ENCODE results near the gene KRT27. TPM values are rescaled to one million over a fixed set of nuclear protein-coding genes. Genes with fewer than 3 reads are reported as not detected.

KRT27 gene
- total and polyA plus RNA-seq, 4 experiments from 2014 or later: not detected

DNA sequence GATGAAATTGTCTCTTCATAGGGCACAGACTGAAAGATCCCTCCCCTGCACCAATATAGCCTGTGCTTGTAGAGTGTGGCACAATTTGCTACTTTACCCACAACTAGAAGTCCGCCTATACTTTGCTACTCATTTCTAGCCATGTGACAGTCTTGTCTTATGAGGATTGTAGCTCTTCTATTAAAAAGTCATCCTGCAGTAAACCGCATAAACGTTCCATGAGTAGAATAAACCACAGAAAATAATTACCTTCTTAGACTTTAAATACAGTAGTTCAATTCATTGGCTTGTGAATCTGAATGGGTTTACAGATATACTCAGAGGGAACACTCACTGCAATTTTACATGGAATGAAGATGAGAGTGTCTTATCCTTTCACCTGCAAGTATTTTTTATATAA, 4.4 kb downstream of the KRT27 start:
- no peak overlapping the region for H3K4me3 Mint-ChIP-seq
- POLR2A ChIA-PET (ENCODE audit: partially characterized antibody): no interaction called here
- peaks cover 0 to 7% (median under 1%) of the 10 kb centered on the region in 4 donors for H3K4me1 Mint-ChIP-seq
- Histone ChIP-seq H3K36me3 (ENCODE audit: insufficient read depth, low read length) (no peaks in the 10 kb centered on the region), H3K27ac (ENCODE audit: low read depth, low read length) (no peak overlapping the region), H3K27me3 (ENCODE audit: insufficient read depth, low read length) (peaks cover 35% of the 10 kb centered on the region), H3K4me1 (ENCODE audit: insufficient read depth, low read length) (no peaks in the 10 kb centered on the region), H3K9me3 (ENCODE audit: control insufficient read depth in 1 of 2, low read length in 2 of 2) (no peaks in the 10 kb centered on the region), H3K4me3 (ENCODE audit: low read length in 2 of 2) (no peak overlapping the region)
- no peak for DNase-seq
- H3K27ac Mint-ChIP-seq: no peak overlapping the region
- H3K36me3 Mint-ChIP-seq: no peaks in the 10 kb centered on the region
- CTCF ChIA-PET (ENCODE audit: partially characterized antibody): no interaction called here
- peaks cover 49 to 59% of the 10 kb centered on the region in 2 donors for H3K27me3 Mint-ChIP-seq
- H3K9me3 Mint-ChIP-seq: no peaks in the 10 kb centered on the region
- intact Hi-C loops (cut with micrococcal nuclease): no loop called here

DNA sequence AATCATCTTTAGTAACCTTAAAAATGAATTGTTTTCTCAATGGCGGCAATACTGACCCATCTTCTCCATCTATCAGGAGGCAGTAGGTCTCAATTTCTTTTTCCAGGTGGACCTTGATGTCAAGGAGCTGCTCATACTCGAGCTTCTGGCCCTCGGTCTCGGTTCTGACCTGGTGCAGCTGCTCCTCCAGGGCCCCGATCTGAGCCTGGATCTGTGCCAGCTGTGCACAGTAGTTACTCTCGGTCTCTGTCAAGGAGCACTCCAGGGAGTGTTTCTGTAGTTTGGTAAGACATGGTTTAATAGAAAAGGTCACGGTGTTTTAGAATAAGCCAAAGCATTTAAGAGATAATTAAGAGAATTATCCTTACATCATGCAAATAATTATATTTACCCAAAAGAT, 4.9 kb downstream of the KRT27 start:
- Mint-ChIP-seq H3K27ac (no peak overlapping the region), H3K36me3 (no peaks in the 10 kb centered on the region), H3K9me3 (no peaks in the 10 kb centered on the region), H3K4me1 (peaks cover 0 to 7% (median under 1%) of the 10 kb centered on the region in 4 donors), H3K4me3 (no peak overlapping the region), H3K27me3 (peaks cover 50 to 63% of the 10 kb centered on the region in 2 donors)
- ChIA-PET CTCF (ENCODE audit: partially characterized antibody) (no interaction called here), POLR2A (ENCODE audit: partially characterized antibody) (no interaction called here)
- H3K4me3 ChIP-seq (ENCODE audit: low read length in 2 of 2): no peak overlapping the region
- peaks cover 35% of the 10 kb centered on the region for H3K27me3 ChIP-seq (ENCODE audit: insufficient read depth, low read length)
- no peak overlapping the region for H3K27ac ChIP-seq (ENCODE audit: low read depth, low read length)
- no peaks in the 10 kb centered on the region for H3K9me3 ChIP-seq (ENCODE audit: control insufficient read depth in 1 of 2, low read length in 2 of 2)
- H3K4me1 ChIP-seq (ENCODE audit: insufficient read depth, low read length): no peaks in the 10 kb centered on the region
- no peak for DNase-seq
- H3K36me3 ChIP-seq (ENCODE audit: insufficient read depth, low read length): no peaks in the 10 kb centered on the region
- intact Hi-C loops (cut with micrococcal nuclease): no loop called here

- CTCF ChIA-PET (ENCODE audit: partially characterized antibody): no interaction called here
- H3K36me3 Mint-ChIP-seq: no peaks in the 10 kb centered on the region
- H3K27ac Mint-ChIP-seq: no peak overlapping the region
- peaks cover 35% of the 10 kb centered on the region for H3K27me3 ChIP-seq (ENCODE audit: insufficient read depth, low read length)
- H3K4me3 ChIP-seq (ENCODE audit: low read length in 2 of 2): no peak overlapping the region
- H3K4me3 Mint-ChIP-seq: no peak overlapping the region
- H3K4me1 ChIP-seq (ENCODE audit: insufficient read depth, low read length): no peaks in the 10 kb centered on the region
- H3K27me3 Mint-ChIP-seq: peaks cover 53 to 65% of the 10 kb centered on the region in 2 donors
- POLR2A ChIA-PET (ENCODE audit: partially characterized antibody): no interaction called here
- peaks cover 0 to 7% (median under 1%) of the 10 kb centered on the region in 4 donors for H3K4me1 Mint-ChIP-seq
- no peak for DNase-seq
- no peak overlapping the region for H3K27ac ChIP-seq (ENCODE audit: low read depth, low read length)
- intact Hi-C loops (cut with micrococcal nuclease): no loop called here
- no peaks in the 10 kb centered on the region for H3K9me3 Mint-ChIP-seq
- H3K36me3 ChIP-seq (ENCODE audit: insufficient read depth, low read length): no peaks in the 10 kb centered on the region
- no peaks in the 10 kb centered on the region for H3K9me3 ChIP-seq (ENCODE audit: control insufficient read depth in 1 of 2, low read length in 2 of 2)
Measured at GRCh38 chr17:40775945-40776344, 6.4 kb downstream of the KRT27 start.

DNA sequence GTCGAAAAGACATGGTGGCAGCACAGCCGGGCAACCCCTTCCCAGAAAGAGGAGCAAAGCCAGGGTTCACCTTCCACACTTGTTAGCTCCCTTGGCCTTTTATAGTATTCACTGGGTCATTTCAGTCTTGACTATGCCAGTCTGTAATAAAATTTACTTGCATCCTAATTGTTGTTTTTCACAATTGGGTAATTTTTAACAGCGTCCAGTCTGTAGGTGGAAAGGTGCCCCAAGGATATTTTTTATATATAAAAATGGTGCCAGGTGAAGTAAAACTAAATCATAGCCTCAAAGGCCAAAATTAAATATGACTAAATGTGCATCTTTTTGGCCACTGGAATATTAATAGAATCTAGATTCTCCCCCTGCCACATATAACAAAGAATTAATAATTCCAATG, 10.2 kb downstream of the KRT27 start, which contains the start of gene KRT26:
KRT26 (minus strand) TSS at position 101 of the 400 bp plus-strand sequence; CDS start at position 13, 88 bp downstream.
- no peak within 1 kb of the TSS for H3K4me3 Mint-ChIP-seq
- Histone ChIP-seq H3K27ac (ENCODE audit: low read depth, low read length) (no peak within 1 kb of the TSS), H3K36me3 (ENCODE audit: insufficient read depth, low read length) (no peaks in the 10 kb centered on the region), H3K27me3 (ENCODE audit: insufficient read depth, low read length) (peaks cover 20% of the 10 kb centered on the region), H3K9me3 (ENCODE audit: control insufficient read depth in 1 of 2, low read length in 2 of 2) (no peaks in the 10 kb centered on the region), H3K4me1 (ENCODE audit: insufficient read depth, low read length) (no peaks in the 10 kb centered on the region), H3K4me3 (ENCODE audit: low read length in 2 of 2) (no peak within 1 kb of the TSS)
- H3K27ac Mint-ChIP-seq: no peak within 1 kb of the TSS
- no peaks in the 10 kb centered on the region for H3K36me3 Mint-ChIP-seq
- no peaks in the 10 kb centered on the region for H3K9me3 Mint-ChIP-seq
- CTCF ChIA-PET (ENCODE audit: partially characterized antibody): no interaction called here
- POLR2A ChIA-PET (ENCODE audit: partially characterized antibody): no interaction called here
- H3K27me3 Mint-ChIP-seq: peaks cover 34 to 43% of the 10 kb centered on the region in 2 donors
- no peaks in the 10 kb centered on the region for H3K4me1 Mint-ChIP-seq
- intact Hi-C loops (cut with micrococcal nuclease): no loop called here
- DNase-seq: no peak

DNA sequence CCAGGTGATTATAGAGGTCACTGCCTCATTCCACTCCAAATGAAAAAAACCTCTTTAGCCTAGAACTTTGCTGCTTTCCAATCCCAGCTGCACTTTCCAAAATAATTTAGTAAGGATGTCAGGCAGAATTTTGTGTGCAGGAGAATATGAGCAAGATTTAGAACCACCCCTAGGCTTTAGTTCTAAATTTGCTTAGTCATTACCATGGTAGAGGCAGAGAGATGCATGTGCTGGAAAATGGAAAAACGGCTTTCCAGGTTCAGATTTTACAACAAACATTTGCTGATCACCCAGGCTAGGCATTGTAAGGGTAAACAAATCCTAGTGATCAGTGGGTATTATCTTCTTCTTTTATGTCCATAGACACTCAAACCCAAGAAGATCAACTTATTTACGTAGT, 16.7 kb downstream of the KRT27 start:
- no peaks in the 10 kb centered on the region for H3K36me3 ChIP-seq (ENCODE audit: insufficient read depth, low read length)
- H3K9me3 ChIP-seq (ENCODE audit: control insufficient read depth in 1 of 2, low read length in 2 of 2): no peaks in the 10 kb centered on the region
- intact Hi-C loops (cut with micrococcal nuclease): no loop called here
- H3K27ac Mint-ChIP-seq: no peak overlapping the region
- H3K4me3 Mint-ChIP-seq: no peak overlapping the region
- peaks cover 23 to 29% of the 10 kb centered on the region in 2 donors for H3K27me3 Mint-ChIP-seq
- CTCF ChIA-PET (ENCODE audit: partially characterized antibody): no interaction called here
- H3K27me3 ChIP-seq (ENCODE audit: insufficient read depth, low read length): peaks cover 6% of the 10 kb centered on the region
- H3K4me3 ChIP-seq (ENCODE audit: low read length in 2 of 2): no peak overlapping the region
- DNase-seq: no peak
- no peaks in the 10 kb centered on the region for H3K4me1 Mint-ChIP-seq
- H3K27ac ChIP-seq (ENCODE audit: low read depth, low read length): no peak overlapping the region
- peaks cover 0 to 43% (median 28%) of the 10 kb centered on the region in 8 donors for H3K9me3 Mint-ChIP-seq
- POLR2A ChIA-PET (ENCODE audit: partially characterized antibody): no interaction called here
- no peaks in the 10 kb centered on the region for H3K4me1 ChIP-seq (ENCODE audit: insufficient read depth, low read length)
- H3K36me3 Mint-ChIP-seq: no peaks in the 10 kb centered on the region

- H3K27me3 Mint-ChIP-seq: peaks cover 25 to 28% of the 10 kb centered on the region in 2 donors
- CTCF ChIA-PET (ENCODE audit: partially characterized antibody): no interaction called here
- no peaks in the 10 kb centered on the region for H3K9me3 ChIP-seq (ENCODE audit: control insufficient read depth in 1 of 2, low read length in 2 of 2)
Measured at GRCh38 chr17:40763752-40764151, 18.6 kb downstream of the KRT27 start.

GRCh38 chr17:40760105-40761016, 22.0 kb downstream of the KRT27 start:
- H3K27me3 Mint-ChIP-seq: peaks cover 25 to 30% of the 10 kb centered on the region in 2 donors
- POLR2A ChIA-PET (ENCODE audit: partially characterized antibody): no interaction called here
- intact Hi-C loops (cut with micrococcal nuclease): no loop called here
- H3K4me1 Mint-ChIP-seq: no peaks in the 10 kb centered on the region
- H3K27ac ChIP-seq (ENCODE audit: low read depth, low read length): no peak overlapping the region
- H3K4me3 Mint-ChIP-seq: no peak overlapping the region
- no peaks in the 10 kb centered on the region for H3K9me3 ChIP-seq (ENCODE audit: control insufficient read depth in 1 of 2, low read length in 2 of 2)
- H3K36me3 ChIP-seq (ENCODE audit: insufficient read depth, low read length): no peaks in the 10 kb centered on the region
- H3K4me1 ChIP-seq (ENCODE audit: insufficient read depth, low read length): no peaks in the 10 kb centered on the region
- no peak overlapping the region for H3K4me3 ChIP-seq (ENCODE audit: low read length in 2 of 2)
- H3K36me3 Mint-ChIP-seq: peaks cover 0 to 6% of the 10 kb centered on the region in 2 donors
- H3K27me3 ChIP-seq (ENCODE audit: insufficient read depth, low read length): no peaks in the 10 kb centered on the region
- peaks cover 3 to 74% (median 59%) of the 10 kb centered on the region in 8 donors for H3K9me3 Mint-ChIP-seq
- DNase-seq: no peak
- CTCF ChIA-PET (ENCODE audit: partially characterized antibody): no interaction called here
- H3K27ac Mint-ChIP-seq: no peak overlapping the region

More at GRCh38 chr17:40763752-40764151, 18.6 kb downstream of the KRT27 start:
- no peak for DNase-seq
- Histone ChIP-seq H3K4me3 (ENCODE audit: low read length in 2 of 2) (no peak overlapping the region), H3K27ac (ENCODE audit: low read depth, low read length) (no peak overlapping the region), H3K4me1 (ENCODE audit: insufficient read depth, low read length) (no peaks in the 10 kb centered on the region), H3K36me3 (ENCODE audit: insufficient read depth, low read length) (no peaks in the 10 kb centered on the region), H3K27me3 (ENCODE audit: insufficient read depth, low read length) (peaks cover 6% of the 10 kb centered on the region)
- Mint-ChIP-seq H3K4me1 (no peaks in the 10 kb centered on the region), H3K36me3 (peaks cover 0 to 6% of the 10 kb centered on the region in 2 donors), H3K4me3 (no peak overlapping the region), H3K27ac (no peak overlapping the region), H3K9me3 (peaks cover 0 to 62% (median 47%) of the 10 kb centered on the region in 8 donors)
- POLR2A ChIA-PET (ENCODE audit: partially characterized antibody): no interaction called here
- intact Hi-C loops (cut with micrococcal nuclease): no loop called here
